HCT116 (cell line): ENCODE data around the gene SLC17A5. TPM values are rescaled to one million over a fixed set of nuclear protein-coding genes. Genes with fewer than 3 reads are reported as not detected.

Source experiments
- ATAC-seq: fragments of 200-7000 bp; cut with Tn5 transposase; 2 replicates; pipeline ENCODE4 v1.9.1; 2020; ENCODE audit warnings: mild to moderate bottlenecking, moderate library complexity
- BruUV-seq: library from RNA; stranded (reverse); fragments of 400-500 nt; replicated peaks from 2 replicates; lab custom pipeline; 2021; lab: Mats Ljungman, UMichigan
- CTCF ChIA-PET: fragments of 300-600 bp; sonication (Branson Sonifier 250); formaldehyde crosslinking; loops from one replicate; lab custom pipeline; 2021; ENCODE audit warnings: antibody characterized with exemption; lab: Charles Lee
- POLR2A ChIA-PET: fragments of 300-600, 350-600 bp; sonication (Branson Sonifier 250); formaldehyde crosslinking; loops from one replicate; lab custom pipeline; 2021; ENCODE audit warnings: antibody characterized with exemption; lab: Charles Lee
- RAD21 ChIA-PET, 2 experiments: fragments of 300-600 bp; sonication (Branson Sonifier 250); formaldehyde crosslinking; loops; one replicate each; lab custom pipeline; 2023; ENCODE audit warnings: low total read pairs in 2 of 2; ENCODE audit not compliant: uncharacterized antibody in 2 of 2, unreplicated experiment in 2 of 2, low non-redundant PET in 1 of 2; lab: Charles Lee
- DNase-seq: peaks from one replicate; pipeline ENCODE4 v3.0.0-alpha.2; 2010; ENCODE audit warnings: low read depth, low spot score
- H2AFZ ChIP-seq: fragments of 200-600 bp; shearing (Covaris generic), sonication (generic); 2 replicates; pipeline ENCODE4 v1.6.1; 2017; ENCODE audit warnings: low read depth, mixed run types, mixed read lengths, antibody characterized with exemption, low read length; ENCODE audit not compliant: poor library complexity, severe bottlenecking
- H3K27ac ChIP-seq: 2 replicates; pipeline ENCODE4 v1.5.1; 2012; ENCODE audit warnings: low read depth, low read length
- H3K27me3 ChIP-seq: fragments of 200-600 bp; sonication (generic); 2 replicates; pipeline ENCODE4 v1.6.1; 2016; ENCODE audit warnings: mixed run types, low read length, mixed read lengths; ENCODE audit not compliant: insufficient read depth
- H3K36me3 ChIP-seq, 2 experiments: fragments of 200-500 bp in 1 of 2; fragments of 200-600 bp in 1 of 2; sonication (Bioruptor generic) in 1 of 2; sonication (generic) in 1 of 2; 2 replicates each; pipeline versions ENCODE4 v1.5.1 to v1.6.1; 2014 to 2016; ENCODE audit warnings: low read length in 2 of 2, inconsistent platforms in 1 of 2, mixed read lengths in 1 of 2, mixed run types in 1 of 2; ENCODE audit not compliant: insufficient read depth in 2 of 2, control insufficient read depth in 1 of 2
- H3K4me1 ChIP-seq, 2 experiments: fragments of 200-600 bp in 1 of 2; sonication (generic) in 1 of 2; 2 replicates each; pipeline versions ENCODE4 v1.5.1 to v1.6.1; 2012 to 2017; ENCODE audit warnings: low read length in 2 of 2, inconsistent platforms in 1 of 2, mild to moderate bottlenecking in 1 of 2, mixed read lengths in 1 of 2, mixed run types in 1 of 2, moderate library complexity in 1 of 2; ENCODE audit not compliant: insufficient read depth in 2 of 2, control insufficient read depth in 1 of 2
- H3K4me2 ChIP-seq: fragments of 200-600 bp; sonication (generic); 2 replicates; pipeline ENCODE4 v1.6.1; 2017; ENCODE audit warnings: mixed run types, low read length, mixed read lengths
- H3K4me3 ChIP-seq, 2 experiments: fragments of 200-600 bp in 1 of 2; sonication (generic) in 1 of 2; replicated peaks in 1 of 2; 2 replicates each; pipeline ENCODE4 v1.5.1; 2011 to 2016; ENCODE audit warnings: low read length in 2 of 2, control low read depth in 1 of 2, low read depth in 1 of 2, mild to moderate bottlenecking in 1 of 2, mixed read lengths in 1 of 2, mixed run types in 1 of 2
- H3K79me2 ChIP-seq: fragments of 200-600 bp; sonication (generic); 2 replicates; pipeline ENCODE4 v1.6.1; 2017; ENCODE audit warnings: mild to moderate bottlenecking, mixed run types, low read length, moderate library complexity, mixed read lengths; ENCODE audit not compliant: insufficient read depth
- H3K9ac ChIP-seq: fragments of 200-600 bp; sonication (generic); 2 replicates; pipeline ENCODE4 v1.6.1; 2016; ENCODE audit warnings: low read length, mixed read lengths
- H3K9me2 ChIP-seq: fragments of 200-600 bp; sonication (generic), shearing (Covaris generic); 2 replicates; pipeline ENCODE4 v1.6.1; 2017; ENCODE audit warnings: mixed run types, mild to moderate bottlenecking, moderate library complexity; ENCODE audit not compliant: insufficient read depth
- H3K9me3 ChIP-seq, 2 experiments: fragments of 200-500 bp in 1 of 2; fragments of 200-600 bp in 1 of 2; sonication (Bioruptor generic) in 1 of 2; sonication (generic) in 1 of 2; 2 replicates each; pipeline ENCODE4 v1.6.1; 2014 to 2017; ENCODE audit warnings: low read length in 2 of 2, mixed read lengths in 2 of 2, inconsistent platforms in 1 of 2, low read depth in 1 of 2, mild to moderate bottlenecking in 1 of 2, mixed run types in 1 of 2, moderate library complexity in 1 of 2; ENCODE audit not compliant: control insufficient read depth in 1 of 2, insufficient read depth in 1 of 2
- H4K20me1 ChIP-seq: fragments of 200-600 bp; sonication (generic), shearing (Covaris generic); 2 replicates; pipeline ENCODE4 v1.6.1; 2017; ENCODE audit warnings: mixed run types, mild to moderate bottlenecking, moderate library complexity; ENCODE audit not compliant: insufficient read depth
- ATF3 ChIP-seq: IDR thresholded peaks from 2 replicates; pipeline ENCODE4 v1.6.1; 2012
- CBX3 ChIP-seq: IDR thresholded peaks from 2 replicates; pipeline ENCODE4 v1.6.1; 2012; ENCODE audit warnings: low read depth
- CEBPB ChIP-seq: IDR thresholded peaks from 2 replicates; pipeline ENCODE4 v1.6.1; 2012; ENCODE audit warnings: low read depth
- ELF1 ChIP-seq: IDR thresholded peaks from 2 replicates; pipeline ENCODE4 v1.6.1; 2012; ENCODE audit warnings: low read depth, borderline replicate concordance
- FOSL1 ChIP-seq: IDR thresholded peaks from 2 replicates; pipeline ENCODE4 v1.6.1; 2012; ENCODE audit warnings: low read depth
- JUND ChIP-seq: IDR thresholded peaks from 2 replicates; pipeline ENCODE4 v1.6.1; 2012
- MAX ChIP-seq: IDR thresholded peaks from 2 replicates; pipeline ENCODE4 v1.6.1; 2012
- POLR2A ChIP-seq: IDR thresholded peaks from 2 replicates; pipeline ENCODE4 v1.7.0; 2011; ENCODE audit warnings: borderline replicate concordance; ENCODE audit not compliant: insufficient read depth, insufficient read length; ENCODE audit errors: extremely low read depth
- POLR2AphosphoS5 ChIP-seq: IDR thresholded peaks from 2 replicates; pipeline ENCODE4 v1.6.1; 2011; ENCODE audit warnings: mild to moderate bottlenecking, low read depth, low read length, moderate library complexity
- REST ChIP-seq: IDR thresholded peaks from 2 replicates; pipeline ENCODE4 v1.6.1; 2012; ENCODE audit warnings: low read depth
- SIN3A ChIP-seq: IDR thresholded peaks from 2 replicates; pipeline ENCODE4 v1.6.1; 2012; ENCODE audit warnings: low read depth
- SP1 ChIP-seq: IDR thresholded peaks from 2 replicates; pipeline ENCODE4 v1.6.1; 2012; ENCODE audit warnings: low read depth
- SRF ChIP-seq: IDR thresholded peaks from 2 replicates; pipeline ENCODE4 v1.6.1; 2012; ENCODE audit warnings: low read depth
- TCF7L2 ChIP-seq: IDR thresholded peaks from 2 replicates; pipeline ENCODE4 v1.7.0; 2011; ENCODE audit warnings: borderline replicate concordance, inconsistent platforms; ENCODE audit not compliant: insufficient read depth, insufficient read length; ENCODE audit errors: extremely low read depth
- ZFX ChIP-seq: fragments of 450-650 bp; IDR thresholded peaks from 2 replicates; pipeline ENCODE4 v1.6.1; 2017
- intact Hi-C: fragments of 100-400 bp; cut with micrococcal nuclease; formaldehyde crosslinking; loops from 2 replicates; pipeline ENCODE4 v1.10.0; 2022
- total RNA-seq: library from RNA; stranded (reverse); gene quantifications from one replicate; pipeline ENCODE4 v1.2.1, GENCODE V29; 2021; ENCODE audit not compliant: unreplicated experiment

The SLC17A5 gene
- total RNA-seq, 1 experiment from 2014 or later: 17.0 TPM

- ChIA-PET POLR2A (interaction anchor here (1.0 to 4.1 kb wide), 5 partner anchors 9 to 71 kb away, joined by 3 to 32 read pairs (median 10); partner anchors contain the start of gene EEF1A1), RAD21 (no interaction called here), CTCF (no interaction called here)
- H3K4me2 ChIP-seq: peak overlapping the region; percentile 79
- no peaks in the 10 kb centered on the region for H4K20me1 ChIP-seq
- DNase-seq: peak; percentile 72
- no peaks in the 10 kb centered on the region for H3K36me3 ChIP-seq
- no peaks in the 10 kb centered on the region for H3K79me2 ChIP-seq
- ATAC-seq: peak; percentile 61
- H3K4me1 ChIP-seq: peaks cover 46 to 50% of the 10 kb centered on the region in 2 experiments
- H2AFZ ChIP-seq: peak overlapping the region; percentile 59
- peak overlapping the region; percentile 30 to 39 for H3K4me3 ChIP-seq
- peak overlapping the region; percentile 67 for H3K9ac ChIP-seq
- H3K27ac ChIP-seq: peak overlapping the region; percentile 95
- intact Hi-C loops: no loop called here
- TF ChIP-seq POLR2A: no peak
- TF ChIP-seq ELF1: no peak
- TF ChIP-seq JUND: peak; percentile 46; the same call in 1 of the 2 replicates
- TF ChIP-seq CEBPB: peak; percentile 93
- TF ChIP-seq ATF3: peak; percentile 88
- TF ChIP-seq ZFX: no peak
- TF ChIP-seq MAX: peak; percentile 61; the same call in 1 of the 2 replicates
- peak; percentile 83 for TF ChIP-seq TCF7L2
- TF ChIP-seq FOSL1: peak; percentile 14; the same call in 1 of the 2 replicates
- TF ChIP-seq CBX3: peak; percentile 52; the same call in 1 of the 2 replicates
- no peak for TF ChIP-seq REST
- TF ChIP-seq SRF: 0 out of 2 replicates have a peak, but pooled peaks have one; percentile 23
- peak; percentile 57; the same call in 1 of the 2 replicates for TF ChIP-seq POLR2AphosphoS5
- peak; percentile 83 for TF ChIP-seq SP1
- TF ChIP-seq SIN3A: peak; percentile 70
- BruUV-seq: no TSS peak
- H3K9me2 ChIP-seq: no peaks in the 10 kb centered on the region
- no peaks in the 10 kb centered on the region for H3K9me3 ChIP-seq
- H3K27me3 ChIP-seq: no peaks in the 10 kb centered on the region
Observed at GRCh38 chr6:73585566-73586415, 68.0 kb downstream of the SLC17A5 start.
